Activated CD4-positive, CD25-positive, alpha-beta regulatory T cell (primary cell): ENCODE results near the gene CD99L2.
"Not testable (repeated sequence)": the region's sequence is repeated elsewhere in the genome, so short reads cannot be mapped to it uniquely, and the experiment has no call there.

Source experiments
- DNase-seq, 4 experiments: peaks; one replicate each; lab custom pipeline; 2025; lab: John Stamatoyannopoulos, UW

Gene CD99L2

DNA sequence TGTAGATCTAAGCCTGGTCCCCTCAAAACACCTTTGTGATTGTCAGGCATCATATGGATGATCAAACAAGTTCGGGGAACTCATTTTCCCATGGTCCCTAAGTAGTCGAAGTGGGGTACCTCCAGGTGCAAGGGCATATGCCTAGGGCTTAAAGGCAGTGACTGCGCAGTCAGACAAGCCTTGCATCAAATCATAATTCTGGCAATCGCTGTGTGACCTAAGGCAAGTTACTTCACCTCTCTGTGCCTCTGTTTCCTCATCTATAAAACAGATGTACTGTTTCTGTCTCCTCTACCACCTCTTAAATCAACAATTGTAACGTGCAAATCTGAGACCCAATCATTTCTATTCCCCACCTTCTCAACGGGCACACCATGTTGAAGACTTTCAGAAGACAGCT is 1.8 kb downstream of the CD99L2 start:
- no peak for DNase-seq

- DNase-seq = no peak
These were observed 4.5 kb downstream of the CD99L2 start for GRCh38 chrX:150893936-150894335.

GRCh38 chrX:150889131-150889530 is 9.3 kb downstream of the CD99L2 start:
- no peak for DNase-seq

GRCh38 chrX:150887906-150888465 is 10.5 kb downstream of the CD99L2 start:
- no peak for DNase-seq

GRCh38 chrX:150887268-150887667 is 11.2 kb downstream of the CD99L2 start:
- DNase-seq = not testable (repeated sequence)

- no peak for DNase-seq
These were observed 12.1 kb downstream of the CD99L2 start for GRCh38 chrX:150886381-150886780.

DNA sequence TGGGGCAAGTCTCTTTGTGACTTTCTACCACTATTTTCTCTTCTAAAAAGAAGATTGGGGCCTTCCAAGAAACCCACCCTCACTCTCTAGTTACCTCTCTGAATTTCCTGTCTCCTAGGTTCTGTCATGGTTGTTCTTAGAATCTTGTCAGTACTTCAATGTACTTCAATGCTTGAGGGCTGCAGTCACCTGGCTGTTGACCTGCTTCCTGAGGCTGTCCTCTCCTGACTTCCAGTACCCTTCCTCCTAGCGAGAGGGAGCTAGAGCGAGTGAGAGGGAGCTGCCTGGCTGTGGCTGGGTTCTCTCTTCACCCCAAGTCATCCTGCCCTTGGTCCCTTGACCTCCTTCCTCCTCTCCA is 17.7 kb downstream of the CD99L2 start:
- no peak for DNase-seq

DNA sequence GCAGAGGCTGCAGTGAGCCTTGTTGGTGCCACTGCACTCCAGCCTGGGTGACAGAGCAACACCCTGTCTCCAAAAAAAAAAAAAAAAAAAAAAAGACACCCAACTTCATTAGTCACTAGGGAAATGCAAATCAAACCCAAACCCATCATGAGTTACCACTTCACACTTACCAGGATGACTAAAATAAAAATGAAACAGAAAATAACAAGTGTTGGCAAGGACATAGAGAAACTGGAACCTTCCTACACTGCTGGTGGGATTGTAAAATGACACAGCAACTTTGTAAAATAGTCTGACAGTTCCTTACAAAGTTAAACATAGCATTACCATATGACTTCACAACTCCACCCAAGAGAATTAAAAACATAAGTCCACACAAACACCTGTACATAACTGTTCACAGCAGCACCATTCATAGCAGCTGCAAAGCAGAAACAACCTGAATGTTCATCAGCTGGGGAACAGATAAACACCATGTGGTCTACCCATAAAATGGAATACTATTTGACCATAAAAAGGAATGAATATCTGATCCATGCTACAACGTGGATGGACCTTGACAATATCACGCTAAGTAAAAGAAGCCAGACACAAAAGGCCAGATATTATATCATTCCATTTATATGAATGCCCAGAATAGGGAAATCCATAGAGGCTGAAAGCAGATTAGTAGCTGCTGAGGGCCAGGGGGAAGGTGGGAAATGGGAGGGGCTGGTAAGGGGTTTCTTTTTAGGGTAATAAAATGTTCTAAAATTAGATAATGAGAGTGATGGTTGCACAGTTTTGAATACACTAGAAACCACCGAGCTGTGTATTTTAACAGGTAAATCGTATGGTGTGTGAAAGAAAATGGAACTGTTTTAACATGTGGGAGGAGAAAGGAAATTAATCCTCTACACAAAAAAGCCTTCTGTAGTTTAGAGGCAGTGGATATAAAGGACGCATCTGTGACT is 18.3 kb downstream of the CD99L2 start:
- DNase-seq = no peak

- DNase-seq = not testable (repeated sequence)
These were observed 22.8 kb downstream of the CD99L2 start for GRCh38 chrX:150875621-150876020.

DNA sequence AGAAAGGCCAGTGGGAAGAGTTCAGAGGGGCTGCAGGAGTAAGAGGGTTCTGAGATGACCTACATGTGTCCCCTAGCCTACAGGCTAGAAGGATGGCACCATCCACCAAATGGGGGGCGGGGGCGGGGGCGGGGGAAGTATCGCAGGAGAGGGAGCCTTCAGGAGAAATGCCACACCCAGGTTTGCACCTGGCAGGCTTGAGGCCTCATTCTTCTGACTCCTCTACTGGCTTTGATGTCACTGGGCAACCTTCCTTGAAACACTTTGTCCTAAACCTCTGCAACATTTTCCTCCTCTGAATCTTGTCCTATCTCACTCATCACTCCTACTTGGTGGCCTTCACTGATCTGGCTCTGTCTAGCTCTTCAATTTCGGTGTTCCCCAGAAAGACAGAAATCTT is 24.0 kb downstream of the CD99L2 start:
- DNase-seq = no peak

- no peak for DNase-seq
These were observed 24.9 kb downstream of the CD99L2 start for GRCh38 chrX:150873616-150874015.

DNA sequence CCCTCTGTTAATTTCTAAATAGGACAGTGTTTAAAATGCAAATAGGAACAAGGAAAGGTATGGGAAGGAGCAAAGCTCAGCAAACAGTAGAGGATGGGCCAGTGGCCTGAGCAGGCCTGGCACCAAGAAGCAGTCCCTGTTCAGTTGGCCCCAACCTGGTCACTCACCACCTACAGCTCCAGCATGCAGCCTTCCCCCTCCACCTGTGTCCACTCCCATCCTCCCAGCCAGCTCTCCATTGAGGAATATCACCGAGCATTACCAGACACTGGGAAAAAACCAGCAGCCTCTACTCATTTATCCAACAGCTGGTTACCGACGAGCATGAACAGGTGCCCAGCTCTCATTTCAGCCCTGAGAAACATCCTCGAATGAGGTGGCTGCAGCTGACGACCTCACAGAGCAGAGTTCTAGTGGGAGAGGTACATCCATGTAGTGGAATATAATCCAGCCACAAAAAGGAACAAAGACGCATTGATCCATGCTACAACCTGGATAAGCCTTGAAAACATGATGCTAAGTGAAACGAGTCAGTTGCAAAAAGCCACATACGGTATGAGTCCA is 25.6 kb downstream of the CD99L2 start:
- no peak for DNase-seq

DNA sequence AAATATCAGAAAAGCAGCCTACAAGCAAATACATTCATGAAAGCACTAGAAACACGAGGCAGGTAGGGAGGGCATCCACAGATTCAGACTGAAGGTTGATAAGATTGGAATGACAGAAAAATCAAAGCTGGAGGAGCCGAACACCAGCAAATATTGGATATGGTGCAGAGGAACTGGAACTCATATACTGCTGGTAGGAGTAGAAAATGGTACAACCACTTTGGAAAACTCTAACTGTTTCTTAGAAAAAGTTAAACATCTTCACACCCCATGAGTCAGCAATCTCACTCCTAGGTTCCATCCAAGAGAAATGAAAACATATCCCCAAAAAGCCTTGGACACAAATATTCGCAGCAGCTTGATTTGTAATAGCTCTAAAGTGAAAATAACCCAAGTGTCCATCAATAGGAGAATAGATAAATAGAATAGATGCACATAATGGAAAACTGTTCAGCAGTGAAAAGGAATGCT is 27.1 kb downstream of the CD99L2 start:
- no peak for DNase-seq

DNA sequence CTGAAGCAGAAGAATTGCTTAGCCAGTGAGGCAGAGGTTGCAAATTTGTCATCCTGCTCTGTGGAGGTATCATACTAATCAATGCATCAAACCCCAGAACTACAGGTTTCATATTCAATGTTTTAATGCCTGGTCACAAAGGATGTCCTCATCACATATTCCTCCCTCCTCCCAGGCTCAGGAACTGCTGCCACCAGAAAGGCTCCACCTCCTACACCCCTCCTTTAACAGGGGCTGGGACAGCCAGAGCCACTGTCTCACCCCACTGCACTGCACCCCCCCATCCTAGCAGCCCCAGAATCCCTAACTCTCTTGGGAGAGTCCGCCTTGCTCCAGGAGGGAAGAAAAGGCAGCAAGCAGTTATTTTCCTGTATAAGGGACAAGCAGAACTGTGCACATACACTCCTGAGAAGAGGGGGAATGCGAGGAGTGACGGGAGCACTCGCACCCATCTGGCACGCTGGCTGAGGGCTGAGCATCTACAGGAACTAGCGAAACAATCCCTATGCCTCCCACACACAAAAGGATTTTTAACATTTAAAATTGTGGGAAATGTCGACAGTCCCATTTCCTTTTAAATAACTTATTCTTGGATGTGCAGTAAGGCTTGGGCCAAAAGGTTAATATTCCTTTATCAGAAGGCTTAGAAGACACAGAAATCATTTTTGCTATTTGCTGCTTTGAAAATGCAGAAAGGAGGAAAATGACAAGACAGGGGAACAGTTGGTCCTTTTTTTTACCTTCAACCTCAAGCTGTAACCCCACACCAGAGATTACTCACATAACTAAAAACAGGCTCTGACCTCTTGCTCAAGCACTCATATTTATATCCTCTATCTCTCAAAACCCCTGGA is 27.8 kb downstream of the CD99L2 start:
- no peak for DNase-seq

- DNase-seq = no peak
These were observed 28.4 kb downstream of the CD99L2 start for GRCh38 chrX:150870029-150870428.

DNA sequence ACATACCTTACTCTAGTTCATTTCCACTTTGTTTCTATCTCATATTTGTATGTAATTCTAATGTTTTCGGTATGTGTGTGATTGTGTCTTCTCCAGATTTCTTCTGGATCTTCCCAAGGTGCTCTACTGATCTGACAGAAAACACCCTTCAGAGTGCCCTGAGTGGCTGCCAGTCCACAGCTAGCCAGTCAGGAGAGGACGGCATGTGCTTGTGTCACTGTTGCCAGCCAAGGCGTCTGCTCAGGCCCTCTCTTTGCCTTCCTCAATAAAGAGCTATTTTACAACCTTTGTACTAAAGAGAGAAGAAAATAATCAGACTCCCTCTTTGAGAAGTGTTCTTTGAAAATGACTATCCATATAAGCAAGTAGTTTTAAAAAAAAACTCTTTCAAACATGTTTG is 29.0 kb downstream of the CD99L2 start:
- DNase-seq = no peak

- no peak for DNase-seq
These were observed 29.8 kb downstream of the CD99L2 start for GRCh38 chrX:150868625-150869024.

DNA sequence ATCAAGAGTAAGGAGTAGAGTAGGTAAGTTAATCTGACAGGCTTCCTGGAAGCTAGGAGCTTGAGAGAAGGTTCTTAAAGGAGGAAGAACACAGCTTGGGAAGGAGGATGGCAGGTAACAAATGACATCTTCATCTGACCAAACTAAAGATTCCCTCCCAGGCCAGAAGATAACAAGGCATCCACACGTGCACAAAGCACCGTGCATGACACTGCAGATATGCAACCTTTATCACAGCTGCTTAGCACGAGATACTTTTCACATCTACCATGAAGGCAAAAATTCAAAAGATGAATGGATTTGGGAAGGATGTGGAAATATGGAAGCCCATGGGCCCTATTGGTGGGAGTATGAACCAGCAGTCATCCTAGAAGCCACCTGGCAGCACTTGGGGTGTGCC is 34.3 kb downstream of the CD99L2 start:
- DNase-seq = no peak

GRCh38 chrX:150863191-150863590 is 35.3 kb downstream of the CD99L2 start:
- no peak for DNase-seq

- DNase-seq = no peak
These were observed 41.0 kb downstream of the CD99L2 start for GRCh38 chrX:150857453-150857852.

DNA sequence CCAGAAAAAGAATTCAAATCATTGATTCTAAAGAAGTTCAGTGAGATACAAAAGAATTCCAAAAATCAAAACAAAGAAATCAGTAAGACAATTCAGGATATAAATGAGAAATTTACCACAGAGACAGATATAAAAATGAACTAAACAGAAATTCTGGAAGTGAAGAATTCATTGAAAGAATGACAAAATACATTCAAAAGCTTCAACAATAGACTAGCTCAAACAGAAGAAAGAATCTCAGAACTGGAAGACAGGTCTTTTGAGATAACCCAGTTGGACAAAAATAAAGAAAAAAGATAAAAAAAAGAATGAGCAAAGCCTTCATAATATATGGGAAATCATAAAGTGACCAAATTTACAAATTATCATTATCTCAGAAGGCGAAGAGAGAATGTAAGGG is 41.7 kb downstream of the CD99L2 start:
- DNase-seq = no peak

DNA sequence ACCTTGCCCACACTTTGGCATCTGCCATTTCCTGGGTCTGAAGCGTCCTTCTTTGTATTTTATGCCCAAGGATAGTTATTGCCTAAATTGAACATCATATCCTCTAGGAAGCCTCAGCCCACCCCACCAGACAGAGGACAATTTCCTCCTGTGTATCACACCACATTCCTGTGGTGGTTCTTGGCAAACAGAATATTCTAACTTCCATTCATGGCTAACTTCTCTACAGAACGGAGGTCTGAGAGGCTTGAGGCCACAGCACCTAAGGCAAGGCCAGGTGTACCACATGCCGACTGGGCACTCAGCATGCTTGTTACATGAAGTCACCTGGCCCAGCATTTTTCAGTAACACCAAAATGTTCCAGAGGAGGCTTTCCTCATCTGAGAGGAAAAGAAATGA is 42.4 kb downstream of the CD99L2 start:
- no peak for DNase-seq
